H54 (cell line): ENCODE data around the gene ZCCHC3.

ENCODE experiments used
- DNase-seq: peaks from one replicate; pipeline ENCODE4 v3.0.0; 2011; ENCODE audit warnings: low spot score, mixed read lengths; ENCODE audit not compliant: insufficient read length
- FAIRE-seq: peaks from 3 replicates; lab custom pipeline; 2011; peaks lifted over from hg19 to GRCh38; lab: Jason Lieb, UNC
- POLR2A ChIP-seq: IDR thresholded peaks from 2 replicates; pipeline ENCODE4 v1.6.1; 2011; ENCODE audit warnings: low read depth, mild to moderate bottlenecking, low read length

Gene ZCCHC3

DNA sequence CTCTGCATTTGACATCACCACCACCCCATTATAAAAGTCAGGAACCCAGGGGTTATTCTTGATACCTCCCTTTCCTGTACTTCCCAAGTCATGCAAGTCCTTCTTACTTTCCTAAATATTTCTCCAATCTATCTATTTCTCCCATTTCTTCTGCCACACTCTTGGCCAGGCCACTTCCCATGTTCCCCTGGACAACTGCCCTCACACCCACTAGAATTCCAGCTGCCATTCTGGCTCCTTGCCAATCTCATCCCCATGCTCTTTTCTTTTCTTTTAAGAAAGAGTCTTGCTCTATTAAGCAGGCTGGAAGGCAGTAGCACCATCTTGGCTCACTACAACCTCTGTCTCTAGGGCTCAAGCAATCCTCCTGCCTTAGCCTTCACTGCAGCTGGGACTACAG lies 24.7 kb upstream of the ZCCHC3 start:
- FAIRE-seq: no peak
- TF ChIP-seq POLR2A: no peak
- DNase-seq: no peak

GRCh38 chr20:273884-274283 lies 23.5 kb upstream of the ZCCHC3 start:
- FAIRE-seq (no peak), DNase-seq (no peak)
- TF ChIP-seq POLR2A: no peak

GRCh38 chr20:275791-276190 lies 21.6 kb upstream of the ZCCHC3 start:
- DNase-seq (no peak), FAIRE-seq (no peak)
- no peak for TF ChIP-seq POLR2A

DNA sequence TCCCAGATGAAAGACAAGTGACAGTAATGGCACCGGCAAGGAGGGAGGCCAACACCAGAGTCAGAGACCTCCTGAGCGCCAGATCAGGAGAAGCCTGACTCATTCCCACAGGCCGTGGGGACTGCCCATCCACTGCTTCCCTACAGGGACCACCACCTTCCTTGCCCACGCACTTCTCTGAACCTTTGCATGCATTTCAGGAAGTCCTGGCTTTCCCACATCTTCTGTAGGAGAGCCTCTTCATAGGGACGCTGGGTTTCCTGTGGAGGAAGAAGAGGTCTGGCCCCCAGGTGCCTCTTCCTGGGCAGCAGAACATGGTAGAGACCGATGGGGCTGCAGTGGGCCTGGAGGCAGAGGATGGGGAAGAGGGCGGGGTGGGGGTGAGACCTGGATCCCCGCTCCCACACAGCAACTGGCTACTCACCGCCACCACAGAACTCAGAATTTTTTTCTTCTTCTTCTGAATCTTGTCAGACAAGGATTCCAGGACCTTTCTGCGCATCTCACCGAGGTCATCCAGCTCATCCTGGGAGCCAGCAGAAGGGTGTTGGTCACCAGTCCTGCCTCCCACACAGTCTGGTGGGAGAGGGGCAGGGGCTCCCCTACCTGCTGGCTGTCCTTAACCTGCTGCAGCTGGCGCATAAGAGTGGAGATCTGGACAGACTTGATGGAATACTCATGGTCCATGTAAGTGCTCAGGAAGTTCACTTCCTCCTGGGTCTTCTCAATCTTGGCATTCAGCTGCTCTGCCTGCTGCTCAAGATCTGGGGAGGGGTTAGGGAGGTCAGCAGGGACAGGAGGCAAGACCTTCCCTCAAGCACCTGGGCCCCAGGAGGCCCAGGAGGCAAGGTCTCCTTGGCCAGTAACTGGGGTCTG lies 20.5 kb upstream of the ZCCHC3 start:
- TF ChIP-seq POLR2A: no peak
- DNase-seq (no peak), FAIRE-seq (no peak)

DNA sequence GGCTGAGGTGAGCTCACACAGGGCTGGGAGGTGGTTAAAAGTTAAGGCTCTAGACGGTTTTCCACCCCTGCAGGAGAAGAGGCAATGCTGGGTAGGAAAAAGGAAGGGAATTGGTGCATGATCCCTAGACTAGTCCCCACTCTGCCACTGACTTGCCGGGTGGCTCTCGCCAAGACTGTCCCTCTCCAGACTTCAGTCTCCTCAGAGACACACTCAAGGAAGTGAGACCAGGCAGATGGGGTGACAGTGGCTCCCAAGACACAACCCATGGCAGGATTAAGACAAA lies 19.9 kb upstream of the ZCCHC3 start:
- TF ChIP-seq POLR2A: no peak
- no peak for FAIRE-seq

DNA sequence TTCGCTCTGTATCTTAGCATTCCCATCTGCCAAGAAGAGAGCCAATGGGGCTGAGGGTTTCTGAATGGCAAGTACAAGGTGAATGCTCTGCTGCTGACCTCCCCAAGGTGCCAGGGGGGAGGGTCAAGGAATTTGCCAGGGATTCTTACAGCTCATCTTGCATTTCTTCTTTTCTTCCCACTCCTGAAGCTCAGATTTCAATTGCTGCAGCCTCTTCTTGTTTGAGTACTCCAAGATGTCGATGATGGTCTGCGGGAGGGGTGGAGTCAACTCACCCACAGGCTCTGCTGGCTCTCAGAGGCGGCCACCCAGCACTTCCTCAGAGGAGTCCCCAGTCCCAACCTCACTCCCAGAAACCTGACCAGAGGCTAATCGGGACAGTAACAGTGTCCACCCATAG lies 19.2 kb upstream of the ZCCHC3 start:
- no peak for DNase-seq
- TF ChIP-seq POLR2A: no peak
- FAIRE-seq: no peak

More for the DNA sequence above, 19.9 kb upstream of the ZCCHC3 start:
- DNase-seq: no peak

GRCh38 chr20:278607-279571 lies 18.5 kb upstream of the ZCCHC3 start:
- no peak for FAIRE-seq
- no peak for TF ChIP-seq POLR2A
- DNase-seq: no peak

GRCh38 chr20:284172-284571 lies 13.2 kb upstream of the ZCCHC3 start:
- no peak for FAIRE-seq
- no peak for DNase-seq
- no peak for TF ChIP-seq POLR2A

- DNase-seq: no peak
- no peak for FAIRE-seq
- TF ChIP-seq POLR2A: no peak
Observed at GRCh38 chr20:286508-286907, 10.9 kb upstream of the ZCCHC3 start.

- no peak for TF ChIP-seq POLR2A
- no peak for FAIRE-seq
- no peak for DNase-seq
Observed at GRCh38 chr20:288956-289692, 8.2 kb upstream of the ZCCHC3 start.

DNA sequence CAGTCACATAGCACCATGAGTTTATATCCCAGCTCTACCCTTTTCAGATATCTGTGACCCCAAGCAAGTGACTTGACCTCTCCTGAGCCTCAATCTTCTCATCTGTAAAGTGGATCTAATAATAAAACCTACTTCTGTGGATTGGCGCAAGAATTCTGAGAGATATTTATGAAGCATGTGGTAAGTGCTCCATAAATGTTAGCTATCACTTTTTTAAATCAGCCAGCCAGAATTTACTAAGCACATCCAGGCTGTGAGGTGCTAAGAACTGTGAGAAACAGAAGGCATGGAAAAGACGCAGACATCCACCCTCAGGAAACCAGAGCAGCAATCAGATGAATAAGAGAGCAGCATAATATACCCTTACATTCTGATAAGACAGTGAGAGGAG lies 7.7 kb upstream of the ZCCHC3 start:
- no peak for FAIRE-seq
- no peak for TF ChIP-seq POLR2A
- peak; percentile 38 for DNase-seq

GRCh38 chr20:290084-290831 lies 7.1 kb upstream of the ZCCHC3 start, which contains the start of gene C20orf96:
Gene C20orf96 (minus strand): TSS chr20:290750. CDS start chr20:290610, 140 bp downstream.
- TF ChIP-seq POLR2A: no peak
- DNase-seq (peak; percentile 96), FAIRE-seq (no peak)

DNA sequence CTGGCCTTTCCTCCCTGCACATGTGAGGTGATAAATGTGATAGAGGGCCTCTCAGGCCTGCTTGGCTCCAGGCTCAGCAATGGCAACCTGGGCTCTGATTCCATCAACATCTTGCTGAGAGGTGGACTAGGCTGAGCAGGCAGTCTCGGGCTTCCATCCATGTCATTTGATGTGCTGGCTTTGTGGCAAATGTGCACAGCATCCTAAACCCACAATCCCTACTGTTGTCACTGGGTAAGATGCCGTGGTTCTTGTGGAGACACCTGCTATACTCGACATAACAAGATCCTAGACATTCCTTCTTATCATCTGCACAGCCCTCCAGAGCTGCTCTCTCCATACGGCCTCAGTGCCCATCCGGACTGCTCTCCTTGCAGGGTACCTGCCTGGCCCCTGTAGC lies 2.8 kb upstream of the ZCCHC3 start:
- DNase-seq (no peak), FAIRE-seq (no peak)
- TF ChIP-seq POLR2A: no peak
